NK-92 (cell line): ENCODE data around the gene CYFIP2.

ENCODE experiments used
- DNase-seq: peaks from one replicate; lab custom pipeline; 2025; ENCODE audit not compliant: unreplicated experiment; lab: John Stamatoyannopoulos, UW

CYFIP2 gene

DNA sequence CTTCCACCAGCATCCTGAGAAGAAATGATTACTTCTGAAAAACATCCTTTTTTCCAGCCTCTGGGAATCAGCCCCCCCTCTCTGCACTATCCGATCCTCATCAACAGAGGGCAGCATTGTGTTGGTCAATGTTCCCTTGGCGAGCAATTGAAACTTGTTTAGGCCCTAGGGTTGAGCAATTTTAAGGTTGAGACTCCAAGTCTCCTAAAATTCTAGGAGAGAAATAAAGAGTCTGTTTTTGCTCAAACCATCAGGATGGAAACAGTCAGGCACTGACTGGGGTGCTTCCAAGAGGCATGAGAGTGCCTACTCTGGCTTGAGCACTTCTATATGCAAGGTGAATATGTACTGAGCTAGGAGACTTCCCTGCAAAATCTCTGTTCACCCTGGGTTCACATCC, 12.4 kb upstream of the CYFIP2 start:
- DNase-seq, result no peak

GRCh38 chr5:157258450-157258849, 7.5 kb upstream of the CYFIP2 start:
- no peak for DNase-seq

DNA sequence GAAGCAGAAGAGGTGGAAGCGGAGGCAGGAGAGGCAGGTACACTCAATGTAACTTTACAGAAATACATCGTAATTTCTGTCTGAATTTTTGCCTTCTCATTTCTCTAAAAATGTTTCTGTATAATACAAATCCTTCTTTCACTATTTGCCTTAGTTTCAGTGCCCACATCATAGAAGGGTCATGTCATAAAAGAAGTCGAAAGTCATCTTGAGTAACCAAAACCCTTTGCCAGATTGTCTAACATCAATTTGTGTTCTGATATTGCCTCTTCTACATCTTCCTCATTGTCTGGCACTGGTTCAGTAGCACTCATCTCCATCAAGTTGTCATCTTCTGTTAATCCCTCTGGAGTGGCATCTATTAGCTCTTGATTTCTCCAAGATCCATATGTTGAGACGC, 6.2 kb upstream of the CYFIP2 start:
- DNase-seq, result no peak

DNA sequence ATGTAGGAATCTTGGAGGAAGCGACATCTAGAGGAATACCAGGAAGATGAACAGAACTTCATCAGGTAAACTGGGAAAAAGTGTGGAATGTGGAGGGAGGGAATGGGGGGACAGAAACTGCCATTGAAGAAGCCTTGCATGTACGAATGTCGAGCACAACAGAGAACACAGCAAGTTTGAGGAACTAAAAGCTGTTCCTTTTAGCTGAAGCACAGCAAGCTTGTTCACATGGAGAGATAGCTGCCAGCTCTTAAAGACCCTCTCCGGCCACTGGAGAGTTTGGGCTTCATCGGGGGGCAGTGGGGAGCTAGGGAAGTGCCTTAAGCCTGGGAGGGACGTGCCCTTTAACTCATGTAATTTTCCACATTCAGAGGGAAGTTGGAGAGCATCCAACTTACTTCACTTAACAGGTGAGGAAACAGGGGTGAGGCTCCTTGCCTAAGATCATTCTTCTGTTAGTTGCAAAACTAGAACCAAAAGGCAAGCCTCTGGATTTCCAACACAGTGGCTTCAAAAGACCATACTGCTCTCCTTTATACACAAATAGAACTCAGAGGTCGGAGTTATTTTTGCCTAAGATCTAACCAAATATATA, 2.3 kb upstream of the CYFIP2 start:
- DNase-seq, result no peak

DNA sequence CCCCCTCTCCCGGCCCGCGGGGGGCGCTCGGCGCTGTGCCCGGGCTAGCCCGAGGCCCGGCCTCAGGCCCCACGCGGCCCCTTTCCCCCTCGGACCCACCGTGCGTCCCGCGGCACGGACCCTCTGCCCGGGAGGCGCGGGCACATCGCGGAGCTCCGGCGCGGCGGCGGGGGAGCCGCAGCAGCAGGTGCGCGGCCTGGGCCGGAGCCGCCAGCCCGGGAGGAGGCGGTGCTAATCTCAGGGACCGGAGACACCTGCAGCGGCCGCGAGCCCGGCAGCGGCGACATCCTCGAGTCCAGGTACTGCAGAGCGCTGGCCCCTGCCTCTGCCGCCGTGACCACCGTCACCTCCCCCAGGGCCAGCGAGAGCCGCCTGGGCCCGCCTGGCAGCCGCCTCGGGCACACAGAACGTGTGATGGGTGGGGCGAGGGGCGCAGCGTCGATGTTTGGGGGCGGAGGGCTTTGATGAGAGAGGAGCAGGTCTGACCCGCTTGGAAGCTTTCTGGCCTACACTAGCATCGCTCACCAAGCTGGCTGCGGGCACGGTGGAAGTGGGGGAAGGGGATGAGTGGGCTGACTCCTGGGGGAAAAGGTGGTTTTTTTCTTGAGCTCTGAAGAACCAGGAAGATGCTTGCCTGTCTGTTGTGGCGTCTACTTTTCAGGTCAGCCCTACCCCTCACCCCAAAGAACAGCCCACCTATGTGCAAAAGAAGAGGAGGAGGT, 524 bp downstream of the CYFIP2 start:
- DNase-seq, result no peak

GRCh38 chr5:157267025-157267424, 1.1 kb downstream of the CYFIP2 start:
- no peak for DNase-seq

- DNase-seq, result no peak
These were observed 2.0 kb downstream of the CYFIP2 start for GRCh38 chr5:157267761-157268480.

GRCh38 chr5:157269165-157269671, 3.3 kb downstream of the CYFIP2 start:
- DNase-seq, result no peak

- no peak for DNase-seq
These were observed 3.9 kb downstream of the CYFIP2 start for GRCh38 chr5:157269761-157270272.

DNA sequence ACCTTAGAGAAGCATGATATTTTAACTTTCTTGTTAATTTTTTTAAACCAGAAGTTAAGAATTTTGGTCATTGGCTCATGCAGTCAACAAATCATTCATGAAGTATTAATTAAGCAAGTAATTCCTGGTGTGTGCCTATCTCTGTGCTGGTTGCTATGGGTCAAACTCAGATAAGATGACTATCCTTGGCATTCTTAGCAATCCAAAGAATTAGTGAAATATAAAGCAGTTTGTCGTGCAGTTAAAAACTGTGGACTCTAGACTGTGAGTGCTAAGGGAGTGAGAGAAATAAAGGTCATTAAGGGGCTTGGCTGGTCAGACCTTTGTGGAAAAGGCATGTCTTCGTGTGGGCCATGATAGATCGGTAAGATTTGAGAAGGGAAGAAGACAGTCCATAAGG, 4.8 kb downstream of the CYFIP2 start:
- DNase-seq, result no peak

- peak; percentile 50 for DNase-seq
These were observed 5.9 kb downstream of the CYFIP2 start for GRCh38 chr5:157271740-157272271.

GRCh38 chr5:157273131-157273556, 7.2 kb downstream of the CYFIP2 start:
- DNase-seq, result peak; percentile 13

- DNase-seq, result no peak
These were observed 9.5 kb downstream of the CYFIP2 start for GRCh38 chr5:157275403-157275802.

DNA sequence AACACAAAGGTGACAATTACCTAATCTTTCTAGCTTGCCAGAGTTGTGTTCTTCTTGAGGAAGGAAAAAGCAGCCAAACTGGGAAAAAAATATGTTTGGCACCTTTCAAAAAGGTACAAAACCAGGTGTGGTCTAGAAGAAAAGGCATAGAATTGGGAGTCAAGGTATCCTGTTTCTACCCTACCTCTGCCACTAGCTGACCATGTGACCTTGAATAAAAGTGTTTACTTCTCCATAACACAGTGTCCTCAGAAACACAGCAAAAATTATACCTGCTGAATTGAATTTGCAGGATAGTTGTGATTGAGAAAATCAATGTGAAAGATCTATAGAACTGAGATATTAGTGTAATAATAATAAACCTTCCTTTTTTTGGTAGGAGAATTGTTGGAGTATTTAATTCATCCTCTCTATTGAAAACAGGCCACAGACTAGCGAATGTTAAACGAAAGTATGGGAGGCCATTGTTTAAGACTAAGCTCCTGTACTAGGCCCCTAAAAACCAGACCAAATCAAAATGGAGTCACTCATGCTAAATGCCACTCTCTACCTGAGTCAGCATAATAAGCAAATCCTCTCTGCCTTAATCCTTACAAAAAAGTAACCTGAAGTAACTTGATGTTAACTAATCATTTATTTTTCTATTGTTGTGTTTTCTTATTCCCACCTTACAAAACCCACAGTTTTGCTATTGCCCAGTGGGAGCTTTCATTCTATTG, 12.6 kb downstream of the CYFIP2 start:
- no peak for DNase-seq

GRCh38 chr5:157279605-157280239, 13.8 kb downstream of the CYFIP2 start:
- DNase-seq, result no peak

- DNase-seq, result no peak
These were observed 15.0 kb downstream of the CYFIP2 start for GRCh38 chr5:157280927-157281326.

DNA sequence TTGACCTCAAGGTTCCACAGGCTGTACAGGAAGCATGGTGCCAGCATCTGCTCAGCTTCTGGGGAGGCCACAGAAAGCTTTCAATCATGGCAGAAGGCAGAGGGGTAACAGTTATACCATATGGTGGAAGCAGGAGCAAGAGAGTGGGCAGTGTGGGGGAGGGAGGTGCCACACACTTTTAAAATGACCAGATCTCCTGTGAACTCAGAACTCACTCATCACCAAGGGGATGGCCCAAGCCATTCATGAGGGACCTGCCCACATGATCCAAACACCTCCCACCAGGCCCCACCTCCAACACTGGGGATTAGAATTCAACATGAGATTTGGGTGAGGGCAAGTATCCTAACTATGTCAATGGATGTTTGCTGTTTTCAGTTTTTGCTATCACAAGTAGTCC, 16.2 kb downstream of the CYFIP2 start:
- DNase-seq, result no peak

- no peak for DNase-seq
These were observed 17.5 kb downstream of the CYFIP2 start for GRCh38 chr5:157283434-157283833.

GRCh38 chr5:157284458-157285212, 18.7 kb downstream of the CYFIP2 start:
- no peak for DNase-seq
